Head of caudate nucleus (tissue), 42 donors: ENCODE data around the gene RBM26.

ENCODE experiments used
- DNase-seq, 42 donors: peaks; one replicate each; pipeline versions ENCODE4 v3.0.0 to v3.0.0-alpha.2; 2020 to 2021; ENCODE audit warnings: mixed read lengths in 7 of 42
- intact Hi-C: fragments of 100-400 bp; cut with DNase I; formaldehyde crosslinking; loops from one replicate; pipeline ENCODE4 v1.15.0; 2022

RBM26 gene

DNA sequence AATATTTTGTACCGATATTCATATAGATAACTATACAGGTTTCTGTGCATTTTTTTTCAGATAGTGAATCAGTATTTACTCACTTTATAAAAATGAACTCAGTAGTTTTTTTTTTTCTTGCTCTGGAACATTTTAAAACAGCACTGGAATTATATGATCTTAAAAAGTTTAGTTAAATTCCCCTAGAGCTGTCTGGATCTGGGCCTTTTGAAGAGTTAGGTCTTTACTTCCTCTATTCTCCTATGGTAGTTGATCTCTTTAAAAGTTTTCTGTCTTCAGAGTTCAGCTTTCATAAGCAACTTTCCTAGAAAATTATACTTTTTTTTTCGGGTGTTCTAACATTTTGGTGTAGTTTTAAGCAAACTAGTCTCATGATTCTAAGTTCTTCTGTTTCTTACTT, 21.8 kb upstream of the RBM26 start:
- no peak for DNase-seq
- intact Hi-C loops: no loop called here

DNA sequence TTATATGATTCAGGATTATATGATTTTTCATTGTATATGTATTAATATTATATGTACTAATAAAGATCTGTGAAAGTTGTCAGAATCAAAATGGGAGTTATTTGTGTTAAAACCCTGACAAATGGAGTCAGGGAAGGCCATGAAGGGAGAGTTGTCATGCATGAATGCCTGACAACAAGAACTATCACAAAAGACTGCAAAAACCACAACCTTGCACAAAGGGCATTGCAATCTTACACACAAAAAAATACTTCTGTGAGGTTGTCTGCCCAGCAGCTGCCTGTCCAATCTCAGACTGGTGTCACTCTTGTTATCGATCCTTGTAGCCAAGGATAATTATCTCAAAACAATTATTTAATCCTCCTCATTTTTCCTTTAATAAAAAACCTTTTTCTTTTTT, 21.2 kb upstream of the RBM26 start:
- intact Hi-C loops: no loop called here

DNA sequence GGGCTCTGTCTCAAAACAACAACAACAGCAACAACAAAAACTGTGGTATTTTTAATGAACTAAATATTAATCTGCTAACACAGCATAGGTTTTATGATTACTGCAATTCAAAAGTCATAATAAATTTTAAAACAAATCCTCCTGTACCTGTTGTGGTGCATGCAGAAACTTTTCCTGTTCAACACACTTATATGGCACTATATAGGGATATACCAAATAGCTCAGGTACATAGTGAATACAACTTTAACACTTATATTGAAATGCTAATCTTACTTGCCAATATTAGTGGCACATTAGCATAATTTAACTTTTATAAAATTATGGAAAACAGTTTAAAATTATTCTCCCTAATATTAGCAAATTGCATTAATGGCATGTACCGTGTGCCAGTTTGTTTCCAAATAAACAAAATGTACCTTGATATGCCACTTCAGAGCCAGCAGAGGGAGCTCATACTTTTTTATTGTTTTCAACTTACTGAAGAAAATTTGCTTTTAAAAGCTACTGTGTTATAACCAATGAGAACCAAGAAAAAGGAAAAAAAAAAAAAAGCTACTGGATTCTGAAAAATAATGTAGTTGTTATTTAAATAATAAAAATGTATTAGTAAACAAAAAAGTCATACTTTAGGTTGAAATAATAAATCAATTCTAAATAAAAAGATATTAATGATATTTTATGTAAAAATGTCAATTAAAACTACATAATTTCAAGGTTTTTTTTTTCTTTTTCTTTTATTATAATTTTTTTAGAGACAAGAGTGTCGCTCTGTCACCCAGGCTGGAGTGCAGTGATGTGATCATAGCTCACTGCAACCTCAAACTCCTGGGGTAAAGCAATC, 18.0 kb upstream of the RBM26 start:
- DNase-seq: peak in 3 of 42 donors; percentile 24 to 55 (median 35)
- intact Hi-C loops: loop anchor here (5.0 kb wide), 1 partner anchor 118 kb away; no protein-coding TSS in a partner anchor

More for the DNA sequence above, 21.2 kb upstream of the RBM26 start:
- DNase-seq: no peak

DNA sequence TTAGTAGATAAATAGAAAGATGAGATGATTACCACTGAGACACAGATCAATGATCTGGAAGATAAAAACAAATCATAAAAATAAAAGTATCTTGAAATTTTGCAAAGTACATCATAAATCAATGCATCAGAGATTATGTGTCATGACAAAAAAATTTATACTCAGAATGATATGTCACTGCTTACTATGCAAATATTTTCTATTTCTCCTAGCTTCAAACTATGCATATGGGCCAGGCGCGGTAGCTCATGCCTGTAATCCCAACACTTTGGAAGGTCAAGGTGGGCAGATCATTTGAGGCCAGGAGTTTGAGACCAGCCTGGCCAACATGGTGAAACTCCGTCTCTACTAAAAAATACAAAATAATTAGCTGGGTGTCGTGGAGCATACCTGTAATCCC, 17.3 kb upstream of the RBM26 start:
- no peak for DNase-seq
- intact Hi-C loops: loop anchor here (5.0 kb wide), 1 partner anchor 119 kb away; no protein-coding TSS in a partner anchor

DNA sequence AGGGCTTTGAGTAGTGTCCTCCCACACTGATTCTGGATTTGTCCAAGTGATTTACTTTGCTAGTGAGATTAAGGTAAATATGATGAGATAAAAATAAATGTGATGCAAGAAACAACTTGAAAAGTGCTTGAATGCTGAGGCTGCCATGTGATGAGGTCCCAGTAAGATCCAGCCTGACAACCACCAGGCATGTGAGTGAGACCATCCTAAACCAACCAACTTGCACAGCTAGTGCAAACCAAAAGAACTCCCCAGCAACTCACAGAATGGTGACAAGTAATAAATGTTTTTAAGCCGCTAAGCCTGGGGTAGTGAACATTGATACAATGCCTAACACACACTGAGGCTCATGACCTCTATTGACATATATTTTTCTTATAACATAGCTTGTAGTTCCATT, 13.3 kb upstream of the RBM26 start:
- no peak for DNase-seq
- intact Hi-C loops: no loop called here

DNA sequence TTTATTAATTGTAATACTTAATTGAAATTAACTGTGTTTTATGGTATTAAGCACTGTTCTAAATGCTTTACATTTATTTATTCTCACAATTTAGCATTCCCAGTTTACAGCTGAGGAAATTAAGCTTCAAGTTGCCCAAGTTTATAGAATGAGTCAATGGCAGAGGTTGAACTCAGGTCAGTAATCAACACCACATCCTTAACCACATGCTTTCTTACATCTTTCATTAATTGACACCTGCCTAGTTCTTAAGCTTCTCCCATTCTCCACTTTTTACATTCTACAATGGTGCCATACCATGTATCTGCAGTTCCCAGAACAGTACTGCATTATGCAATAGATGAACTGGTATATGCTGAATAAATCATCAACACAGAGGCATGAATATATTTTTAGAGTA, 11.7 kb upstream of the RBM26 start:
- intact Hi-C loops: no loop called here
- DNase-seq: no peak

DNA sequence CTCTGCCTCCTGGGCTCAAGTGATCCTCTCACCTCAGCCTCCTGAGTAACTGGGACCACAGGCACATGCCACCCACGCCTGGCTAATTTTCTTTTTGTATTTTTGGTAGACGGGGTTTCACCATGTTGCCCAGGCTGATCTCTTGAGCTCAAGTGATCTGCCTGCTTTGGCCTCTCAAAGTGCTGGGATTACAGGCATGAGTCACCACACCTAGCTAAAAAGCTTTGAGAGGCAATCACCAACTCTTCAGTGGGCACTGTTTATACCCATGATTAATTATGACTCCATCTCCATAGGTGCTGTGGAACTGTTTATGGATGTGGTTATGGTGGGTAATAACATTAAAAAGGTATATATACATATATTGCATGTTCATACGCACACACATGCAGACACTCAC, 7.5 kb upstream of the RBM26 start:
- intact Hi-C loops: loop anchor here (5.0 kb wide), 1 partner anchor 69 kb away; the partner anchor contains the start of gene NDFIP2
- no peak for DNase-seq

DNA sequence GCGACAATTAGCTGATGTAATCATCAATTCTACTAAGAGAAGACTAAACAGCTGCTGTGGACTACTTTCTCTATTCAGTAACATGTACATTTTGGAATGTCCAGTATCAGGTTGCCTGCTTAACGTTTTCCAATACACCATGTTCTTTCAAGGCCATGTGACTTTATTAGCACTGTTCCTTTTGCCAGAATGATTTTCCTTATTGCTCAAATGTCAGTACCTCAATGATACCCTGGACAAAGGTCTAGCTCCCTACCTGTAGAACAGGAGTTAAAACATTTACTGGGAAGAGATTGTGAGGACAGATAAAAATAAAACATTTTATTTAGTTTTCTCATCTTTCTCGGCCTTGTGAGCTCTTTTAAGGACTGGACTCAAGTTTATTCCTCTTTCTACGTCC, 3.8 kb upstream of the RBM26 start:
- DNase-seq: no peak
- intact Hi-C loops: loop anchor here (5.0 kb wide), 1 partner anchor 72 kb away; the partner anchor contains the start of gene NDFIP2

DNA sequence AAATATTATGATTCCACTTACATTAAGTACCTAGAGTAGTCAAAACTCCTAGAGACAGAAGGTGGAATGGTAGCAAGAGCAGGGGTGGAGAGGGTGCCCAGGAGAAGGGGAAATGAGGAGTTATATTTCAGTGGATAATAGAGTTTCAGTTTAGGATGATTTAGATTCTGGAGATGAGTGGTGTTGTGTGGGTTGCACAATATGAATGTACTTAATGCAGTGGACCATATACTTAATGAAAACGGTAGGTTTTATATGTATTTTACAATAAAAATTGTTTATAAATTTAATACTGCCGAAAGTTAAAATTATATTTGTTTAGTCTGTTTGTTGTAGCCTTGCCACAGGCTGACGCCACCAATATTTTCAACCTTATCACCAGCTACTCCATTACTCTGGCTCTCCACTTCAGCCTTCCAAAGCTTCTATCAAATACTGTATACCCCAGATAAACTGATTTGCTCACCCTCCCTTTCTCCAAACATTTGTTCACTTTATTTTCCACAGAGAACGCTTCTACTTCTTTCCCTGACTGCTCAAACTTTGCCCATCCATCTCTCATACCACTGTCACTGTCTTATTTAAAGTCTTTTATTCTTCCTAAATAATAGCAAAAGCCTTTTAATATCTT, 1.4 kb upstream of the RBM26 start:
- no peak for DNase-seq
- intact Hi-C loops: no loop called here

DNA sequence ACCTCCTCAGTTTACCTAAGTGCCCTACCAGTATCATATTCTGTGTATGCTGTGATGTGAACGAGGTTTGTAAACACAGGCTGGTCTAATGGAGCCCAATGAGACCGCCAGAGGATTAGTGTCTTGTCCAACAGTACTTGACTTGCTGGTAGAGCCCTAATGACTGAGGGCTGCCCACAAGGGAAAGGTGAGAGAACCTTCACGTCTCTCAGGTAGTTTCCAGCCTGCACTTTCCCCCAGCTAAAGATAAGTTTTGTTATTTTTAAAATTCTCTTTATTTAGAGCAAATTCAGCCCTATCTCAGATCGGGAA, 498 bp upstream of the RBM26 start:
- intact Hi-C loops: no loop called here
- no peak for DNase-seq

DNA sequence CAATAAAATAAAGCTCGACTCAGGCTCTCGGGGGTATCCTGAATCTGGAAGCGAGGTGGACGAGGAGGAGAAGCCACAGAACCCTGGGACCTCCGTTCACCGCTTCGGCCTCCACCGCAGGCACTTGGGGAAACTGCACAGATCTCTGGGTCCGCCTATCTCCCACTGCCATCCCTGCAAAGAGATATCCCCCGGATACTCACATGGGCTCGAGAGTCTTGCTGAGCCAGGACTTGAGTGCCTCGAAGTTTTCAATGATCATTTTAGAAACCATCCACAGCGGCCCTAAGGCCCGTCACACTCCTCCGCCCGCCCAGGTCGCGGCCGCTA, 589 bp downstream of the RBM26 start:
- intact Hi-C loops: no loop called here
- DNase-seq: peak in 11 of 42 donors; percentile 13 to 69 (median 23)

DNA sequence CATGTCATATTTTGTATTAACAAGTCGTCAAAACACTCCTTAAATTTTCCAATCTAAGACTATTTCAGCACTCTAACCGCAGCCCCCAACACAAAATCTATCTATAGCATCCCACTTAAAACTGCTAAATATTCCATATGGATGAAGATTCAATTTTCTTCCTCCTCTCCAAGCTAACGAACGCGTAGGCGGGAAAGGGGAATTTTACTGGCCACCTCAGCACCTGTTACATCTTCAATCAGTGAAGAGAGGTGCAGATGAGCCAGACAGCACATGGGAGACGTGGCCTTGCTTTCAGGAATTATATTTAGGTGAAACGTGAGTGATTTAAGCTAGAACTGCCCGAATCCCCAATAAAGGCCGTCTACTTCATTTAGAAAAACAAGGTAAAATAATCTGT, 1.1 kb downstream of the RBM26 start:
- intact Hi-C loops: no loop called here
- peak in 9 of 42 donors; percentile 11 to 60 (median 38) for DNase-seq

DNA sequence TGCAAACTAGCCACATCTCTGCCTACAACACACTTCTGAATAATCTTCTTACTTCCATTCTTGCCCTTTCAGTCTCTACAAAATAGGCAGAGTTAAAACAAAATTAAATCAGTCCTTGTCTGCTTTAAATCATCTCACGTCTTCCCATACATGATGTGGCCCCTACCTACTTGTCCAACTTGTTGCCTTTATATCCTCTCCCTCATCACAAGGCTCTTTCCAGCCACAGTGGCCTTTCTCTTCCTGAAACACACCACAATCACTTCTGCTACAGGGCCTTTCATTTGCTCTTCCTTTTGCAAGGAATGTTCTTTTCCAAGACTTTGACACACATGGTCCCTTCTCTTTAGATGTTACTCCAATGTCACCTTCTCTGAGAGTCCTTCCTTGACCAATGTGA, 1.7 kb downstream of the RBM26 start:
- DNase-seq: no peak
- intact Hi-C loops: no loop called here

DNA sequence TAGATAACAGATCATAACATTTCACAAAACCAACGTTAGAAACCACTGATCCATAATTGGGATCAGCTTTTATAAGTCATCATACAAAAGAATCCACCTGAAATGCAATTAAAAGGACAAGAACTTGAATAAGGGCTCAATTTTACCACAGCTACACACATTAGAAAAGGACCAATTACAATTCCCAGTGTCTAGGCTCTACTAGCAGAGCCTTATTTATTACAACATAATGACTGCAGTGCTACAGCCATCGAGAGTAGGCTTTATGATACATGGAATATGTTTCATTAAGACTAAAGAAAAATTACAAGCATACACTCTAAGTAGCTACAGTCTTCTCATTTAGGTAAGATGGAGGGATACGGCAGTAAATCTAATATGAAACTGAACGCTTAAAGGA, 2.9 kb downstream of the RBM26 start:
- no peak for DNase-seq
- intact Hi-C loops: no loop called here

DNA sequence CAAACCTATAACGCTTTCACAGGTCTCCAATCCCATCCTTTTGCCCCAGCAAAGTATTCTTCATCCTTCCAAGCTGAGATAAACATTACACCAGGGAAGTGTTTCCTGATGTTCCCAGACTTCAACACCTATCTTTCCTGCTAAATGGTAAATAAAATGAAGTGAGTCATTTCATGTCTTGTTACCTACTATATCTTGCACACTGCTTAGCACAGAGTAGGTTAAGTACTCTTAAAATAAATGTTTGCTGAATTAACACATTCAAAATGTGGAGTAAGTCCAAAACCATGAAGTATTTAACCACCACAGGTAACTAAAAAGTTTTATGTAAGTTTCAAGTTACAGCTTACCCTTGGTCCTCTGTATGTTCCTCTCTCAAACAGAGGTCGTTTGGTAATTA, 3.4 kb downstream of the RBM26 start:
- intact Hi-C loops: no loop called here
- no peak for DNase-seq

DNA sequence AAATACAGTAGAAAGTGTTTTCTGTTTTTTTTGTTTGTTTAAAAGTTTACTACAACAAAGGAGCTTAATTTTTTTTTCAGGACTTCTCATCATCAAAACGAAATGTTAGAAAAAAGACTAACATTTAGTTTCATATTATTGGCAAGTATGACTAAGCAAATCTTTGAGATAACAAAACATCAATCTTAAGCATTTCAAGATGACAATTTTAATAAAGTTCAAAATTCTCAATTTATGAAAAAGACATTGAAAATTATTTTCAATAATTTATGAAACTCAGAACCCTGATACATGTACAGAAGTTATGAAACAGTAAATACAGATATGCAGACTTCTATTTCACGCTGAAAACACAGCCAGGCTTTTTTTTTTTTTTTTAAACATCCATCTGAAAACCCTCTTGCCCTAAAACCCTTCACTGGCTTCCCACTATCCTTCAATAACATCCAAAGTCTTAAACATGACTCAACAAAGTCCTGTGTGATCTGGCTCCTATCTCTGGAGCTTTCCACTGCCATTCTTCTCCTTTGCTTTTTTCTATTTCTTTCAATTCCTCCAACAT, 3.9 kb downstream of the RBM26 start:
- no peak for DNase-seq
- intact Hi-C loops: no loop called here

DNA sequence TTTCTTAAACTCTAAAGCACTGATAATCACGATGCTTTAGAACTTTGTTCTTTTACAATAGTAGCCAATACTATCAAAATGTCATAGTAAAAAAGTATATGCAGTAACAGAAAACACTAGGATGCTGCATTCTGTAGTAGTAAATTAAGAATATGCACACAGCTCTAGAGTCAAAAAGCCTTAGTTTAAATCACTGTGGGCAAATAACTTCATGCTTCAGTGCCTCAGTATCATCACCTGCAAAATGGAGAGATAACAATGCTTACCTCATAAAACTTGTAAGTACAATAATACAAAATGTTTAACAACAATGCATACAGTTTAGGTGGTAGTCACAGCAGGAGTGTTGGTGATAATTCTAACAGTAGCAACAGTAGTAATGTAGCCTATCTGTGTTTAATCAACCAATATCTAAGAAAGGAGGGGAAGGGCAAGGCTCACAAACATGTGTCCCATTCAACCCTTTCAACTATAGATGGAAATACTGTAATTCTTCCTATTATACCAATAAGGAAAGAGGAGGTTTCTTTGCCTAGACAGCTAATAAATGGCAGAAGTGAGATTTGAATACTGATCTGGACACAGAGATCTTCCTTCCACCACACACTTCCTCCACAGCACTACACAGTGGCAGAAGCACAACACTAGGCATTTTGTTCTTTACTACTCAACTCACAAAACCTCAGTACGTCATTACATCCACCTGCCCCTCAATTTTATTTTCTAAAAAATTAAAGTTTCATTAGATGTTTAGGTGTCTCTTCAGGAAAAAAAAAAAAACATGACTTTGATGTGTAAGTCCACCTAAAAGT, 4.6 kb downstream of the RBM26 start:
- intact Hi-C loops: no loop called here

DNA sequence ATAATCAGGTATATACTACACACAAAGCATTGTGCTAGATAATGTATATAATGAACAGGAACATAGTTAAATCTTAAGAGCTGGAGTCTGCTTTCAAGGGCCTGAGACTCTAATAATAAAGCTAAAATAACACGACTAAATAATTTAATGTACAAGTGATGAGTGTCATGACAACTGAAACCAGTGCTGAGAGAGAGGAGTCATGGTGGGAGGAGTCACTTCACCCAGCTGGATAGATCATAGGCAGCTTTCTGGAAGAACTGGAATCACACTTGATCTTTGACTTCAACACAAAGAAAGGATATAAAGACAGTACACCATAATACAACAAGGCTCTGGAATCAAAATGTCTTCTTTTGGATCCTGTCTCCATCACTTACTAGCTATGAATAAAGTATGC, 7.1 kb downstream of the RBM26 start:
- intact Hi-C loops: no loop called here
- DNase-seq: no peak

More for the DNA sequence above, 4.6 kb downstream of the RBM26 start:
- DNase-seq: no peak

DNA sequence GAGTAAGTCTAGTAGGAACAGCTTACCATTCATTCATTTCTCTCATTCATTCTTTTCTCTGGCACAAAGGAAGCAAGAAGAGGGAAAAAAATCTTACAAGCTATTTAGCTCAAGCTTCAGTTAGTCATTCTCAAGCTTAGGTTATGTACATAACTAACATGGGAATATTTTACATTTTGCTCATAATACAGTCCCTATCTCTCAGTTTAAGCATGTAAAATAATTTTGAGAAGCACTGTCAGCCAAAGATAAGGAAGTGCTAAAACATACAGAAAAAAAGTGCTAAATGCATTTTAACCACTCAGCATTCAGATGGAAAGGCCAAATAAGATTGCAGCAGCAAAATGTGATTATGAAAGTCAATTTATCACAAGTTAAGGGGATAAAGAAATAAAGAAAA, 7.9 kb downstream of the RBM26 start:
- DNase-seq: no peak
- intact Hi-C loops: no loop called here

DNA sequence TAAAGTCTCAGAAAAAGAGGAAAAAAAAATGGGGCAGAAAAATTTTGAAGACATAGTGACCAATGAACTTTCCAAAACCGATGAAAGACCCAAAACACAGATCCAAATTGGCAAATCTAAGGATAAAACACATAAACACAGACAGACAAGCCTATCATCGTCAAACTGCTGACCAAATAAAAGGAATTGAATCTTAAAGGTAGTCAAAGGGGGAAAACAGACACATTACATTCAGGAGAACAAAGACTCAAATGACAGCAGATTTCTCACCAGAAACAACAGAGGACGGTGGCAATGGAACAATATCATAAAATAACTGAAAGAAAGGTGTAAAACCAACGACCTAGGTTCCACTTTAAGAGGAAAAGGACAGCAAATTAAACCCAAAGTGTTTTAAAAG, 10.2 kb downstream of the RBM26 start:
- no peak for DNase-seq
- intact Hi-C loops: no loop called here
